Bone marrow (tissue), 2 donors: Measurements from ENCODE around the gene ALKAL2.
"Not testable (repeated sequence)": the region's sequence is repeated elsewhere in the genome, so short reads cannot be mapped to it uniquely, and the experiment has no call there.

Experiments
- DNase-seq, 2 donors: peaks; one replicate each; lab custom pipeline; 2025; lab: John Stamatoyannopoulos, UW

The ALKAL2 gene

GRCh38 chr2:287911-288757 lies at the start of gene ALKAL2:
ALKAL2 (minus strand) TSS chr2:288091; CDS start chr2:287835, 256 bp downstream.
- DNase-seq, result no peak

GRCh38 chr2:336949-337348 lies 49.1 kb upstream of the ALKAL2 start:
- DNase-seq, result not testable (repeated sequence)

- DNase-seq, result no peak
Observed at GRCh38 chr2:336360-336759, 48.5 kb upstream of the ALKAL2 start.

GRCh38 chr2:332592-332991 lies 44.7 kb upstream of the ALKAL2 start:
- DNase-seq, result no peak

GRCh38 chr2:328761-329160 lies 40.9 kb upstream of the ALKAL2 start:
- DNase-seq, result no peak

GRCh38 chr2:323035-323434 lies 35.1 kb upstream of the ALKAL2 start:
- DNase-seq, result no peak

- no peak for DNase-seq
Observed at GRCh38 chr2:322326-322725, 34.4 kb upstream of the ALKAL2 start.

- no peak for DNase-seq
Observed at GRCh38 chr2:320561-320960, 32.7 kb upstream of the ALKAL2 start.

GRCh38 chr2:319059-319600 lies 31.2 kb upstream of the ALKAL2 start:
- DNase-seq, result no peak

GRCh38 chr2:317501-318424 lies 29.9 kb upstream of the ALKAL2 start:
- DNase-seq, result no peak

GRCh38 chr2:316381-316780 lies 28.5 kb upstream of the ALKAL2 start:
- DNase-seq, result no peak

GRCh38 chr2:315925-316324 lies 28.0 kb upstream of the ALKAL2 start:
- not testable (repeated sequence) for DNase-seq

GRCh38 chr2:314561-315336 lies 26.9 kb upstream of the ALKAL2 start:
- DNase-seq, result no peak

- DNase-seq, result no peak
Observed at GRCh38 chr2:313991-314390, 26.1 kb upstream of the ALKAL2 start.

- no peak for DNase-seq
Observed at GRCh38 chr2:310994-311393, 23.1 kb upstream of the ALKAL2 start.

GRCh38 chr2:309954-310510 lies 22.1 kb upstream of the ALKAL2 start:
- no peak for DNase-seq

GRCh38 chr2:309148-309953 lies 21.5 kb upstream of the ALKAL2 start:
- DNase-seq, result no peak

- DNase-seq, result no peak
Observed at GRCh38 chr2:305366-305765, 17.5 kb upstream of the ALKAL2 start.

- no peak for DNase-seq
Observed at GRCh38 chr2:296354-296753, 8.5 kb upstream of the ALKAL2 start.

GRCh38 chr2:295090-295489 lies 7.2 kb upstream of the ALKAL2 start:
- DNase-seq, result no peak
